HL-60/S4 treated with retinoic acid at 250 ng/mL for 4 days and 3 days (cell line): ENCODE measurements around the gene BTRC.
"Not testable (repeated sequence)": the region's sequence is repeated elsewhere in the genome, so short reads cannot be mapped to it uniquely, and the experiment has no call there.

Experiments
- in situ Hi-C: fragments of 300-500 bp; cut with MboI; formaldehyde crosslinking; loops from 2 replicates; pipeline ENCODE4 v1.7.0; 2022; ENCODE audit warnings: low sequenced_read_pairs

Gene BTRC

DNA sequence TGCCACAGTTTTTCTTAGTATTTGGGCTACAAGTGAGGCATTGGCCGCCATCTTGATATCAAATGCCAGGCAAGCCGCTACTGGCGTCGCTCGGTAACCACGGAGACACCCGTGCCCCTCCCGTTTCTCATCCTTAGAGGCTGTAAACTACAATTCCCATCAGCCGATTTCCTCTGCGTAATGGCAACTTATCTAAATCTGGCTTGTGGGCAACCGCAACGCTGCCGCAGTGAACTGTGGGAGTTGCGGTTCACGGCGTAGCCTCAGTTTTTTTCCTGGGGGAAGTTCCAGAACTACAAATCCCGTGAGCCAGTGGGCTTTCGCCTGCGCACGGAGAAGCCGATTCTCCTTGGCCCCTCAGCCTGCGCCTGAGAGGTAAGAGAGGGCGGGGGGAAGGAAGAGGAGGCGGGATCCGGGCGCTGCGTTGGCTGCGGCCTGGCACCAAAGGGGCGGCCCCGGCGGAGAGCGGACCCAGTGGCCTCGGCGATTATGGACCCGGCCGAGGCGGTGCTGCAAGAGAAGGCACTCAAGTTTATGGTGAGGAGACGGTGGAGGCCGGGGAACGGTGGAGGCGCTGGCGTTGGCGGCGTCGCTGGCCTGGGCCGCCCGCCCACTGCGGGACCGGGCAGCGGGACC is at the start of gene BTRC:
TSS of gene BTRC (plus strand) at position 474 of the 636 bp plus-strand sequence. CDS start at position 490, 16 bp downstream.
- in situ Hi-C loops: no loop called here

DNA sequence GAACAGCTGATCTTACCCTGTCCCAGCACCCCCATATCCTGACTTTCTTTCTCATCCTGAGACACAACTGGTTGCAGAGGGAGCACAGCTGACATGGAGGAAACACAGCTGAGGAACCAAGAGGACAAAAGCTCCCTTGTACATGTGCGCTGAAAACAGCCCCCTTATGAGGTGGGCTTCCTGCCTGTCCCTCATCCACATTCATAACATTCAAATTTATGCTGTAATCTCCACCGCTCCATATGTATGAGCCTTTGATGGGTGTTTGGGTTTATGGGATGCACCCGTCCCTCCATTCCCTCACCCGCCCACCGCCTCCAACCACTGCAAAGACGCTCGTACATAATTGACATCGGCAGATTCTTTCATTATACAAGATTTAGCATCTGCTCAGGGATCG is 49.6 kb upstream of the BTRC start:
- in situ Hi-C loops: no loop called here

DNA sequence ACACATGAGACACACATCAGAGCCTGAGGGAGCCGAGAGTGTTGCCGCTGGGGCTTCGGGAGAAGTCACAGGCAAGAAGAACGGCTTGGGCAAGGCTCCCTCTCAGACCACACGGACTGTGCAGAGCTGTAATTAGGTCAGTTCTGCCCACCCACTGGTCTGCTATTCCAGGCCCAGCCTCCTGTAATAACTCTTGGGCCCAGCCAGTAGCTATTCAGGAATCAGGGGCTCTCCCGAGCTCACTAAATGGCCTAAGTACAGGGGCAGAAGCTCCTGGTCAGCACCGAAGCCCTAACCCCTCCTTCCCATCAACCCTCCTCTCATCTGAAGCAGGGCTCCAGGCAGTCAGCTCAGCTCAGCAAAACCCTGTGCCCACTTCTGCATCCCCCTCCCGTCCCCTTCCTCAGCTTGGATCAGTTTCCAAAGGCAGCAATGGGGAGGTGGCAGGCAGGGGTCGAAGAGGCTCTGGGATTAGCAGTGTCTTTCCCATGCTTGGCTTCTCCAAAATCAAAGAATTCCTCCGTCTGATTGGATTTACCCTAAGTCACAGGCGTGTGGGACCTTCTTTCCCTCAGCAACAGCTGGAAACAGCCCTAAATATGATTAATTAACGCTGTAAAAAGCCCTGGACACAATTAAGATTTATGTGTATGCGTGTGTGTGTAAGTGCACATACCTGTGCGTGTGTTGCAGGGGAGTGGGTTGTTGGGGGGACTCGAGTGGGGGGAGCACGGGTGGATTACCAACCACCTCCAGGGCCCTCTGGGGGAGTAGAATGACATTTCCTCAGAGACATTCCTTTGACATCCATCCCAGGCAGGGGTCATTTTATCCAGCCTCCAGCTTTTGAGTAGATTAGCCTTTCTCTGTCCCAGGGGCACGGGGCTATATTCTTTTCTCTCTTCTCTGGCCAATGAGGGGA is 48.4 kb upstream of the BTRC start:
- in situ Hi-C loops: no loop called here

DNA sequence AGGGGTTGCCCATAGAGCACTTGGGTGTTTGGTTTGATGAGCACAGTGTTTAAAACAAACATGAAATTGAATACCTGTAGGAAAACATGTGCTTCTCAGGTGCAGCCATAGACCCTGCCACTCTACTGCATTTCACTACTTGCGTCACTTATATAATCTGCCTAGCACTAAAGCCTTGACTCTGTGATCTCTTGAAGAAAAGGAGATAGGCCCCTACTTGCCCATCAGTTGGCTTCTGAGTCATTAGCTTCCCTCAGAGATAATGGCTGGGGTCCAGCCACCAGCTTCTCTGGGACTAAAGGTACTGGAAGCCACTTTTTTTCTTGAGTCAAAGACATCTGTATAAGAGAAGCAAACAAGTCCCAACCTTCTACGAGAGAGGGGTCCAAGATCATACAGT is 45.9 kb upstream of the BTRC start:
- in situ Hi-C loops: no loop called here

DNA sequence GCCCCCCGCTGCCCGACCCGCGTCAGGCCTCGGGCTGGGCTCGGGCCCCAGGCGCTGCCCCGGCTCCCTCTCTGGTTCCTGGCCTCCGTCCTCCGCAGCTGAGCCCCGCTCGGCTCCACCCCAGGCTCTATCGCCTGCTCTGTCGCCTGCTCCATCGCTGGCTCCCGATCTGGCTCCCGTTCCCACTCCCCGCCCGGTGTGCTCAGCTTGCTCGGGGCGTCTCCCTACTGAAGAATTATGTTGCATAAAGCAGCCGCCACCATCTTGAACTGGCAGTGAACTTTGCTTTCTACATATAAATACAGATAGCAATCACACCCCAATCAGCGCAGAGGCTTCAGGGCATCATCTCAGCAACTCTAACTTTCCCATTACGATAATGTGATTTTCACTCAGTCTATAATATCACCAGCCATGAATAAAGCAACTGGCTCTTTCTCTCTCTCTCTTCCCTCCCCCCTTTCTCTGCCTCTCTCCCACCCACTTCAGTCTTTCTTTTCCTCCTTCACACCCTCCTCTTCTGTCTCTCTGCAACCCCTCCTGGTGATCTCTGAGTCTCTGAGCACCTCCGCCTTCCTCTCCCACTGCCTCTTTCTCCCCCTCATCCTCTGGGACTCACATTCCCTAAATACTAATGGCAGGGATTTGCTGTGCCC is 43.3 kb upstream of the BTRC start:
- in situ Hi-C loops: no loop called here

DNA sequence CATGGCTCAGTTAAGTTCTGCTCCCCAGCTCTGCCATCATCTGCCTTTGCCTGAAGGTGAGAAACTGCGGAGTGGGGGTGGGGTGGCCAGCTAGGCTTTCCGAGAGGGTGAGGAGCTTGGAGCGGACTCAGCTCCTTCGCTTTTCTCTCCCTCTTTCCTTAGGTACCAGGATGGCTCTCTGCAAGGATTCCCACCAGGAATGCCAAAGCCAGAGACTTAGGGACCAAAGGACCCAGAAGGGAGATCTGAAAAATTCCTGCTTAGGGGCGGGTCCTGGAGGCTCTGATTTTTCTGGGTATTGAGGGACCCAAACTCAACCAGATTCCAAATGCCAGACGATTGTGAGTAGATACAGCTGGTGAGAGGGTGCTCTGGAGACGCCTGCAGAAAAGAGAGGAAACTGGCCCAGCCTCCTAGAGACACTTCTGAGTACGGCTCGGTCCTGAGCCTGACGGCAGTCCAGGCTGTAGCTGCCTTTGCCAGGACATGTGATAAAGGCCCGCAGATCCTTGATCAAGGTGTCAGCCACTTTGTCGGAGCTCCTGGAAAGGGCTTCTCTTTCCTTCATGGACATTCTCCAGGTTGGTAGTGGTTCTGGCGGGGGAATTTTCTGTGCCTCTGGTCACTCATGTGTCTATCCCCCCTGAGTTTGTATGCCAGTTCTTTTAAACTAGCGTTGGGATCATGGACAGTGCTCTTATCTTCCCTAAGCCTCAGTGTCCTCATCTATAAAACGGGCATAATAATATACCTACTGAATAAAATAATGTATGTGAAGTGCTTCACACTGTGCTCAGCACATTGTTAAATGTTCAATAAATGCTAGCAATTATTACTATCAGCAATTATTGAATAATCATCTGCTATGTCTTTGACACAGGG is 42.5 kb upstream of the BTRC start:
- in situ Hi-C loops: no loop called here

DNA sequence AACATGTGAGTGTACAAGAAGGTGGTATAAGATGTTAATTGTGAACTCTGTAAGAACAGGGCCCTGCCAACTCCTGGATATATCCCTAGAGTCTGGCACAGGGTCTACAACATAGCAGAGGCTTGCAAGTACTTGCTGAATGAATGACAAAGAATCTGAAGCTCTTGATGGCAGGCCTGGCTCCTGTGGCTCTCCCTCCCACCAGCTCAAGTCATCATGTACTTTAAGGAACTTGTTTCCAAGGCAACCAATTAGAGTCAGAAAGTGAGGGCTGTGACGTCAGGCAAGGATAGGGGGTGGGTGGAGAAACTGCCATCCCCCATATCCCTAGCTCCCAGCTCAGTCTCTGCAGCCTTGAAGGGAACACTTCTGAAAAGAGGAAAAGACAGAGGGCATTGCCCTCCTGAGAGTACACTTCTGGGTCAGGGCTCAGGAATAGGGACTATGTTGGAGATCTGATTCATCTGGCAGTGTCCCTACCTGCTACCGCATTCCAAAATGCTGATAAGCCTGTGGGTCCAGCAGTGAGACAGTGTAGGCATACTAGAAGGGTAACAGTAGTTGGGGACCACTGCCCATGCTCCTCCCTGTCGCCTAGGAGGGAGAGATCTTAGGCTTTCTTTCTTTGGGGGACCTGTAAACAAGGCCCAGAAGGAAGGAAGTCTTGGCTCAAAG is 34.6 kb upstream of the BTRC start:
- in situ Hi-C loops: no loop called here

DNA sequence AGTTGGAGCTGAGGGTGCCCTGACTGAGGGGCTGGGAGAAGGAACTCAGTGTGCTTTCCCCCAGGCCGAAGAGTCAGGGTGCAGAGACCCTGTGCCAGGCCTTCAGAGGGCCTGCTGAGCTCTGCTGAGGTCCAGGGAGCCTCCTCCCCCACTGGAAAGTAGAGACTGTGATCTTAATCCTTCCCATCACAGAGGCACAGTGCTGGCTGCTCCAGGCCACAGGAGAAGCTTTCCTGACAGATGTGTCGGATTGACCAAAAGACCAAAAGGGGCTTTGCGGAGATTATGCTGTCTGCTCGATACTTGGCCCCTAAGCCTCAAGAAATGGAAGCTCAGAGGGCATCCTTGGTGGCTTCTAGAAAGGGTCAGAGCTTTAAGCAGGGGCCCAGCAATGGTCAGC is 32.9 kb upstream of the BTRC start:
- in situ Hi-C loops: no loop called here

DNA sequence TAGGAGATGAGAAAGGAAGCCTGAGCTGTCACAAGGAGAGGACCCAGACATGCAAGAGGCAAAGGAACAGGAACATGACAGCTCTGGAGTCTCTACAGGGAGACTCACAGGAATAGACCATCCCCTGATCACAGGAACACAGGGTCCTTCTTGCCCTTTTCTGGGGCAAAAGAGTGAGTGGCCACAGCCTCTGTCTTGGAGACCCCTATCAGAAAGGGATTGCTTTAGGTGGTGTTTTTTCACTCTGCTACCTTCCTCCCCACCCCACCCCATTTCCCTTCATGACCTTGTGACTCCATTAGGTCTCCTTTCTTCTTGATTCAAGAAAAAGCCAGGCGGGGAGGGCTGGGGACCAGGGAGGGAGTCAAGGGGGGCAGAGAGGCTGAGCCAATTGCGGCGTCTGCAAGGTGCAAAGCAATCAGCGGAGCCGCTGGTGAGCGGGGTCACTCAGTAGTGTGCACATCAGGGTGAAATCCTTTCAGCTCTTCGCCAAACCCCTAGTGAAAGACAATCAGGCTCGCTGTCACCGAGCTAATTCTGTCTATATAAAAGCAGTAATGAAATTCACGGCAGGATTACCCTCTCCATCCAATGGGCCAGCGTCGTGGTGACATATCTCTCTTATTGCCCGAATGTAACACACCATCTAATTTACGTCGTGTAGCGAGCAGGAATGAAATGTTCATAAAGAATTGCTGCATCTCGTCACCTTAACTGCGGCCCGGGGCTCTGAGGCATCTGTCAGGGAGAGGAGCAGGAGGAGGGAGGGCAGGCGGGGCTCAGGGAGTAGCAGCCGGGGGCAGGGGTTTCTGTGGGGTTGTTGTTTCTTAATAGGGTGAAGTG is 31.5 kb upstream of the BTRC start:
- in situ Hi-C loops: no loop called here

DNA sequence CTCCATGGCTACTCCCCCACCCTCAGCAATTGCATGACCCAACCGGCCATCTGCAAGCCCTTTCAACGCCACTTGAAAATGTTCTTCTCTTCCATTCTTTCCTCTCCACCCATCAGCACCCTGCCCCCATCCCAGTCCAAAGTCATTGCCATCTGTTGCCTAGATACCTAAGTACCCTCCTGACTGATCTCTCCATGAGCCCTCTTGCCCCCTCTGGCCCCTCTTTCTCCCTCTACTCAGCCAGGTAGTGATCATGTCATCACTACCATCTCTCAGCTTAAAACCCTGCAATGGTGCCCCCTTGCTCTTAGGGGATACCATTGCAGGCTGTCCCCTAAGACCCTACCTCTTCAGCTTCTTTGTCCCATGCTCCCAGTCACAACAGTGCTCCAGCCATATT is 30.5 kb upstream of the BTRC start:
- in situ Hi-C loops: no loop called here

DNA sequence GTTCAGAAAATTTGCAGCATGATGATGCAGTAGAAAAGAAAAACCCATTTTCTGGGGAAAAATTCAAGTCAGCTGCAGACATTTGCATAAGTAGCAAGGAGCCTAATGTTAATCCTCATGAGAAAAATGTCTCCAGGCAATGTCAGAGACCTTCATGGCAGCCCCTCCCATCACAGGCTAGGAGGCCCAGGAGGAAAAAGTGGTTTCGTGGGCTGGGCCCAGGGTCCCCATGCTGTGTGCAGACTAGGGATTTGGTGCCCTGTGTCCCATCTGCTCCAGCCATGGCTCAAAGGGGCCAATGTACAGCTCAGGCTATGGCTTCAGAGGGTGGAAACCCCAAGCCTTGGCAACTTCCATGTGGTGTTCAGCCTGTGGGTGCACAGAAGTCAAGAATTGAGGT is 26.5 kb upstream of the BTRC start:
- in situ Hi-C loops: not testable (repeated sequence)

DNA sequence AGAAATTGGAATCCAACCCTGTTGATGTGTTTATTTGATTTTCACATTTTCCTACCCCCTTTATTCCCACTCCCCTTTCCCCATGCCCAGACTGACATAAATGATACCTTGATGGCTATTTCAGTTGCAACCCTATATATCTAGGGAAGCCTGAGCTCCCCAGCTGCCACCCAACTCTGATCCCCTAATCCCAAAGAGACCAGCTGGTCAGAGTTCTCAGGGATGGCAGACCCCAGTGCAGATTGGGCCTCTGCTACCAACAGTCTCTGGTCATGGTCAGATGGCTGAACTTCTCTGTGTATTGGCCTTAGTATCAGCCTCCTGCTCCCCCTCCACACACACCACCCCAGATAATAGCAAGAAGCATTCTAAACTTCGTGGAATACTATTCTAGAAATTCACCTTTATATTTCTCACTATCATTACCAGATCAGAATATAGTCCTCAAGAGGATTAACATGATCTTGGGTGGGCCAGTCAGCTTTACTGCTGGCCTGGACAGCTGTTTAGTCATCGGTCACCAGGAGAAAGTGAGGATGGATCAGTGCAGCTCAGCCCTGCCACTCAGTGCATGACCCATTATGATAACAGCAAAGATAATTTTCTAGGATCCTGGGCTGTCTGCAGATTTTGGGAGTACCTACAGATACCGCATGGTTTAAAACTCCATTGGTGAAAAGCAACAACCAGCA is 24.5 kb upstream of the BTRC start:
- in situ Hi-C loops: no loop called here

DNA sequence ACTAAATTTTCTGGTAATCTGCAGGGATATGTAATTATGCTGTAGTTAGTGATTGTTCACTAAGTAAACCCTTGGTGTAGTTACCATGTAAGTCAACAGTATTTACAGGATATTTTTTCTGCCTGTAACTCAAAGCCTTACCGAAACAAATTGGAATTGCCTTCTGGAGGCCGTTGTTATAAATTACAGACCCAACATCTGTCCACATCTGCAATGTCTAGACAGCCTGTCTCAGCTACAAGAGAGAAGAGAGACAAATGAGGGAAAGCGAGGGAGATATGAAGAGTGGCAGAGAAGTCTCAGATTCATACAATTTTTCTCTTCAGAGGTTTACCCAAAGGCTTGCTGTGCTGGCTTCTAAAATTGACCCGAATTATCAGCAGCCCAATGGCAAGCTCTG is 23.7 kb upstream of the BTRC start:
- in situ Hi-C loops: no loop called here

DNA sequence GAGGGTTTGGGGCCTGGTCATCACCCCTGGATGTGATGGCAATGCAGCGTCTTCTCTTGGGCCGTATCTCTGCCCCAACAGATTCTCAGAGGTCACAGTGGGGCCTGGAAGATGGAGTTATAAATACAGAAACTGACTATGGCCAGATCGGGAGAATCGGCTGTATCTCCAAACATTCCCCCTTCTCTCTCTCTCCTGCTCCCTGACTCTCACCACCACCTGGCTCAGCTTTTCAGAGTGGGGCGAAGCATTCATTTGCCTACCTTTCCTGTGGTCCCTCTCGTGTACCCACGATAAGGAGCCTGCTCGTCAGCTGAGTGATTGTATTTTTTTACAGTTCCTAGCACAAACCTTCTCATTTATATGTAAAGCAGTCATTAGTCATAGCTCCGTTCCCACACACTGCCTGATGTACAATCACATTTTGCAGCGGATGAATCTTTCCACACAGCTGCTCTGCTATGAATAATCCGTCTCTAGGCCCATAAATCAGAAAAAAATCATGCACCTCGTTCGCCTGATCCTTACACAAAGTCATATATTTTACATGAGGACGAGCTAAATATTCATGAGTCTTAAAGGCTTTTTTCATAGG is 23.2 kb upstream of the BTRC start:
- in situ Hi-C loops: no loop called here

DNA sequence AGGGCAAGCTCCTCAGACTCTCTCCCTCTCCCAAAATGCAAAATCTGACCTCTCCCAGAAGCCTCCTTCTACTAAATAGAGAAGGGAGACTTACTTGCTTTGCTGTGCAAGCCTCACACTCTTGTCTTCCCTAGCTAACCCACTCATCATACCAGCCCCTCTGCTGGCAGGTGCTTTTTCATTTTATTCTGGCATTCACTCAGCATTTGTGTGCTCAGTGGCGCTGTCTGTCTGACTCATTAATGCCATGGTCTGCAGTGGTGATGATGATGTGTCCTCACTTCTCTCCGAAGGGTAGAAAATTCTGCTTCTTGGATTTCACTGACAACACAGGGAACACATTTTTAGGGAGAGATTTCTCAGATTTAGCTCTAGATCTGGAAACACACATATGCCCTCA is 22.0 kb upstream of the BTRC start:
- in situ Hi-C loops: no loop called here

DNA sequence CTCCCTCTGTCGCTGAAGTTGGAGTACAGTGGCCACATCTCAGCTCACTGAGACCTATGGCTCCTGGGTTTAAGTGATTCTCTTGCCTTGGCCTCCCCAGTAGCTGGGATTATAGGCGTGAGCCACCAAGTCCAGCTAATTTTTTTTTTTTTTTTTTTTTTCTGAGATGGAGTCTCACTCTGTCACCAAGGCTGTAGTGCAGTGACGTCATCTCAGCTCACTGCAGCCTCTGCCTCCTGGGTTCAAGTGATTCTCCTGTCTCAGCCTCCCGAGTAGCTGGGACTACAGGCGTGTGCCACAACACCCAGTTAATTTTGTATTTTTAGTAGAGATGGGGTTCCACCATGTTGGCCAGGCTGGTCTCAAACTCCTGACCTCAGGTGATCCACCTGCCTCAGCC is 19.7 kb upstream of the BTRC start:
- in situ Hi-C loops: not testable (repeated sequence)

DNA sequence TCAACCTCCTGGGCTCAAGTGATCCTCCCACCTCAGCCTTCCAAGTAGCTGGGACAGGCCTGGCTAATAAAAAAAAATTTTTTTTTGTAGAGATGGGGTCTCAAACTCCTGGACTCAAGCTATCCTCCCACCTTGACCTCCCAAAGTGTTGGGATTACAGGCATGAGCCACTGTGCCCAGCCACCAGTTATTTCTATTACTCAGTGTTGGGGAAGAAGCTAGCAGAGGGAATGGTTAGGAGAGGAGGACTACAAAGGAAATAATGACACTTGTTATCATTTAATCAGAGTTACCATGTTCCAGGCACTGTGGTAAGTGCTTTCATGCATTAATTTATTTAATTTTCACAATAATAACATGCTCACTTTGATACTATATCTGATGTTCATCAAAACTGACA is 17.6 kb upstream of the BTRC start:
- in situ Hi-C loops: no loop called here

DNA sequence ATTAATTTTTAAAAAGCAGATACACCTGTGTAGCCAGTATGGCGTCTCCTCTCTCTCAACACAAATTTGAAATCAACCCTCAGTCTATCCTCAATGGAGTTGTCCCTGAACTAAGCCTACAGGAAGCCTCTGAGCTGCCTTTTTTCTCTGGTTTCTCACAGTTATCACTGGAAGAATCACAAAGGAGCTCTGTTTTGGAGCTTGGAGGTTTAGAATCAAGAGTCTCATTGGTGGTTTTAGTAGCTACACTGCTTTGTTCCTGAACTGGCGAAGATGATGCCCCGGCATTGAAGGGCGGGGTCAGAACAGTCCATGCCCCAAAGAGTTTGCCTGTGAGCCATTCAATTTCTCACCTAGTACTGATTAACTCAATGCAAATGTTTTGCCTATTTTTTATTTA is 16.1 kb upstream of the BTRC start:
- in situ Hi-C loops: no loop called here

DNA sequence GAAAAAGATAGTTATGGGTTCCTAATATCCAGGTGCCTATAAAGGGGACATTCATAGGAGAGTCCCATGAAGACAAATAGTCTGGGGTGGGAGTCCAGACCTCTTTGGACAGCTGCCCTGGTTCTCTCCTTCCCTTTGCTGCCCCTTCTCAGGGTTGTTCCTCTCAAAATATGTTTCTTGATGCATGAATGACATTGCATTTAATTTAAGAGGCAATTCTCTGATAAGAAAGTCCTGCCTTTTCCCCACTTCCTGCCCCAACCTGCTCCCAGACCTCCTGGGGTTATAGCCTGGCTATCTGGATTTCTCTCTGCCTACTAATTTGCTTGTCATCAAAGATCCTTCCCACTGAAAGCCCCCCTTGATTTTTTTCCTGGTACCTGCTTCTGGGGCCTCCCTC is 12.5 kb upstream of the BTRC start:
- in situ Hi-C loops: no loop called here
